ENCODE measurements around the gene PRTN3. TPM values are rescaled to one million over a fixed set of nuclear protein-coding genes. Genes with fewer than 3 reads are reported as not detected.
"Not testable (repeated sequence)": the region's sequence is repeated elsewhere in the genome, so short reads cannot be mapped to it uniquely, and the experiment has no call there.

Gene PRTN3
- total and polyA plus RNA-seq, 2 experiments from 2014 or later: not detected

DNA sequence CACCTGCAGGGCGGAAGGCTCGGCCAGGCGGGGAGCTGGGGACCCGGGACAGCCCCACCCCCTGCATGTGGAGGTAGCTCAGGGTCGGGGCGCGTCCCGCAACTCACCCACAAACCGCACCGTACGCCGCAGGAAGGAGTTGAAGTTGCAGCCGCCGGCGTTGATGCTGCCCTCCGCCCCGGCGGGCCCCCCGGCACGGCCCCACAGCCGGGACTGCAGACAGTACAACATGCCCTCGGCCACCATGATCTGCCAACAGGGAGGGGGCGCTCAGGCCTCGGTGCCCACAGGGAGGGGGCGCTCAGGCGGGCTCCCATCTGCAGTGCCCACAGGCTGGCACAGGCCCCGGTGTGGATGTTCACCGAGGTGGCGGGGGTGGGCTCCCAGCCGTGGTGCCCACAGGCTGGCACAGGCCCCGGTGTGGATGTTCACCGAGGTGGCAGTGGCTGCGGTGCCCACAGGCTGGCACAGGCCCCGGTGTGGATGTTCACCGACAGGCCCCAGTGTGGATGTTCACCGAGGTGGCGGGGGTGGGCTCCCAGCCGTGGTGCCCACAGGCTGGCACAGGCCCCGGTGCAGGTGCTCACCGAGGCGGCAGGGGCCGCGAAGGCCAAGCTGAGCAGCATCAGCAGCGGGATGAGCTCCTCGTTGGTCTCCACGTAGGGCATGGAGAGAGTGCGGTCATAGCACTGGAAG, 25.6 kb upstream of the PRTN3 start:
- Histone ChIP-seq H3K27ac (no peak overlapping the region), H3K4me1 (ENCODE audit: insufficient read depth) (no peaks in the 10 kb centered on the region), H4K20me1 (ENCODE audit: insufficient read depth, poor library complexity, severe bottlenecking) (peaks cover 12% of the 10 kb centered on the region), H3K9me3 (ENCODE audit: low read depth) (no peaks in the 10 kb centered on the region), H3K4me2 (no peak overlapping the region), H3K27me3 (no peaks in the 10 kb centered on the region), H3K36me3 (replicated peaks; ENCODE audit: insufficient read depth, low read depth) (no peaks in the 10 kb centered on the region), H2AFZ (no peak overlapping the region), H3K9me2 (replicated peaks; ENCODE audit: insufficient read depth) (no peaks in the 10 kb centered on the region), H3K4me3 (no peak overlapping the region), H3K79me2 (no peaks in the 10 kb centered on the region)
- WGBS (ENCODE audit: low lambda C conversion rate, missing lambda C conversion rate): 95% methylated on average over 22 of the region's 47 CpGs
- TF ChIP-seq, protein P1, sequence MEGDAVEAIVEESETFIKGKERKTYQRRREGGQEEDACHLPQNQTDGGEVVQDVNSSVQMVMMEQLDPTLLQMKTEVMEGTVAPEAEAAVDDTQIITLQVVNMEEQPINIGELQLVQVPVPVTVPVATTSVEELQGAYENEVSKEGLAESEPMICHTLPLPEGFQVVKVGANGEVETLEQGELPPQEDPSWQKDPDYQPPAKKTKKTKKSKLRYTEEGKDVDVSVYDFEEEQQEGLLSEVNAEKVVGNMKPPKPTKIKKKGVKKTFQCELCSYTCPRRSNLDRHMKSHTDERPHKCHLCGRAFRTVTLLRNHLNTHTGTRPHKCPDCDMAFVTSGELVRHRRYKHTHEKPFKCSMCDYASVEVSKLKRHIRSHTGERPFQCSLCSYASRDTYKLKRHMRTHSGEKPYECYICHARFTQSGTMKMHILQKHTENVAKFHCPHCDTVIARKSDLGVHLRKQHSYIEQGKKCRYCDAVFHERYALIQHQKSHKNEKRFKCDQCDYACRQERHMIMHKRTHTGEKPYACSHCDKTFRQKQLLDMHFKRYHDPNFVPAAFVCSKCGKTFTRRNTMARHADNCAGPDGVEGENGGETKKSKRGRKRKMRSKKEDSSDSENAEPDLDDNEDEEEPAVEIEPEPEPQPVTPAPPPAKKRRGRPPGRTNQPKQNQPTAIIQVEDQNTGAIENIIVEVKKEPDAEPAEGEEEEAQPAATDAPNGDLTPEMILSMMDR (IDR thresholded peaks at IDR 0.05; ENCODE audit: poor library complexity): no peak
- TF ChIP-seq EZH2 (IDR thresholded peaks at IDR 0.05; ENCODE audit: borderline replicate concordance) (no peak), EZH2phosphoT487 (IDR thresholded peaks at IDR 0.05; ENCODE audit: low read depth, severe bottlenecking, unreplicated experiment) (no peak)
- no peak for DNase-seq (ENCODE audit: low spot score)

DNA sequence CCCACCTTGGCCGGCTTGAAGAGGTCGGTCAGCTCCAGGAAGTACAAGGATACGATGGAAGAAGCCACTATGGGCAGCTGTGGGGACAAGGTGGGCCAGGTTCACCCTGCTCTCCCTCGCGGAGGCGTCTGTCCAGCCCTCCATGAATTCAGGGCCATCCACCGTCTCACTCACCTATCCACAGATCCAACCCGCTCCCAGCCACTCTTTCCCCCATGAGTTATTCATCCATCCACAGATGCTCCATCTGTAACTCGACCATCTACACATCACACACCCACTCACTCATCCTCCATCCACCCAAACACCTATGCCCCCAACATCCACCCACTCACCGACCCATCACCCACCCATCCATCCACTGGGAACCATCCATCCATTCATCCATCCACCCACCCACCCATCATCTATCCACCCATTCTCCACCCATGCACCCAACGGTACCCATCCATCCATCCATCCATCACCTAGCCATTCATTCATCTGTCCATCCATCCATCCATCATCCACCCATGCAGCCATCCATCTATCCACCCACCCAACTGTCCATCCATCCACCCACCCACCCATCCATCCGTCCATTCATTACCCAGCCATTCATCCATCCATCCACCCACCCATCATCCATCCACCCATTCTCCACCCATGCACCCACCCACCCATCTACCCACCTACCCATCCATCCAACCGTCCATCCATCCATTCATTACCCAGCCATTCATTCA, 24.9 kb upstream of the PRTN3 start:
- no peaks in the 10 kb centered on the region for H3K79me2 ChIP-seq
- H3K4me3 ChIP-seq: no peak overlapping the region
- H3K36me3 ChIP-seq (replicated peaks; ENCODE audit: insufficient read depth, low read depth): no peaks in the 10 kb centered on the region
- TF ChIP-seq EZH2 (IDR thresholded peaks at IDR 0.05; ENCODE audit: borderline replicate concordance) (no peak), EZH2phosphoT487 (IDR thresholded peaks at IDR 0.05; ENCODE audit: low read depth, severe bottlenecking, unreplicated experiment) (no peak)
- TF ChIP-seq, protein P1 (IDR thresholded peaks at IDR 0.05; ENCODE audit: poor library complexity): no peak
- no peak overlapping the region for H3K4me2 ChIP-seq
- peaks cover 5% of the 10 kb centered on the region for H4K20me1 ChIP-seq (ENCODE audit: insufficient read depth, poor library complexity, severe bottlenecking)
- H3K4me1 ChIP-seq (ENCODE audit: insufficient read depth): no peaks in the 10 kb centered on the region
- H2AFZ ChIP-seq: no peak overlapping the region
- 94% methylated on average over 11 of the region's 13 CpGs for WGBS (ENCODE audit: low lambda C conversion rate, missing lambda C conversion rate)
- no peaks in the 10 kb centered on the region for H3K9me3 ChIP-seq (ENCODE audit: low read depth)
- H3K27me3 ChIP-seq: no peaks in the 10 kb centered on the region
- H3K9me2 ChIP-seq (replicated peaks; ENCODE audit: insufficient read depth): no peaks in the 10 kb centered on the region
- no peak for DNase-seq (ENCODE audit: low spot score)
- H3K27ac ChIP-seq: no peak overlapping the region

DNA sequence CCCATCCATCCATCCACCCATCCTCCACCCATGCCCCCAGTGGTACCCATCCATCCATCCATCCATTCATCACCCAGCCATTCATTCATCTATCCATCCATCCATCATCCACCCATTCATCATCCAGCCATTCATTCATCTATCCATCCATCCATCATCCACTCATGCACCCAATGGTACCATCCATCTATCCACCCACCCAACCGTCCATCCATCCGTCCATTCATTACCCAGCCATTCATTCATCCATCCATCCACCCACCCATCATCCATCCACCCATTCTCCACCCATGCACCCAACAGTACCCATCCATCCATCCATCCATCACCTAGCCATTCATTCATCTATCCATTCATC, 24.3 kb upstream of the PRTN3 start:
- Histone ChIP-seq H3K9me3 (ENCODE audit: low read depth) (no peaks in the 10 kb centered on the region), H3K79me2 (no peaks in the 10 kb centered on the region), H3K27me3 (no peaks in the 10 kb centered on the region), H3K4me2 (no peak overlapping the region), H3K27ac (no peak overlapping the region), H4K20me1 (ENCODE audit: insufficient read depth, poor library complexity, severe bottlenecking) (peaks cover 2% of the 10 kb centered on the region), H3K36me3 (replicated peaks; ENCODE audit: insufficient read depth, low read depth) (no peaks in the 10 kb centered on the region), H3K4me1 (ENCODE audit: insufficient read depth) (no peaks in the 10 kb centered on the region), H3K9me2 (replicated peaks; ENCODE audit: insufficient read depth) (no peaks in the 10 kb centered on the region), H2AFZ (no peak overlapping the region), H3K4me3 (no peak overlapping the region)
- TF ChIP-seq, protein P1 (IDR thresholded peaks at IDR 0.05; ENCODE audit: poor library complexity): no peak
- TF ChIP-seq EZH2 (IDR thresholded peaks at IDR 0.05; ENCODE audit: borderline replicate concordance) (no peak), EZH2phosphoT487 (IDR thresholded peaks at IDR 0.05; ENCODE audit: low read depth, severe bottlenecking, unreplicated experiment) (no peak)
- 89% methylated on average over 2 of the region's 2 CpGs for WGBS (ENCODE audit: low lambda C conversion rate, missing lambda C conversion rate)
- DNase-seq (ENCODE audit: low spot score): no peak

DNA sequence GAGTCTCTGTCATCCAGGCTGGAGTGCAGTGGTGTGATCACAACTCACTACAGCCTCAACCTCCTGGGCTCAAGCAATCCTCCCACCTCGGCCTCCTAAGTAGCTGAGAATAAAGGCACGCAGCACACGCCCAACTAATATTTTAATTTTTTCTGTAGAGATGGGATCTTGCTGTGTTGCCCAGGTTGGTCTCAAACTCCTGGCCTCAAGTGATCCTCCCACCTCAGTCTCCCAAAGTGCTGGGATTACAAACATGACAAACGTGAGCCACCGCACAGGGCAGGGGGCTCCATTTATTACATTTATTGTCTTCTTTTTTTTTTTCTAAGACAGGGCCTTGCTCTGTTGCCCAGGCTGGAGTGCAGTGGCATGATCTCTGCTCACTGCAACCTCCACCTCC, 20.6 kb upstream of the PRTN3 start:
- not testable (repeated sequence) for H3K9me2 ChIP-seq (replicated peaks; ENCODE audit: insufficient read depth); H3K27me3 ChIP-seq; H3K4me3 ChIP-seq; H2AFZ ChIP-seq; H4K20me1 ChIP-seq (ENCODE audit: insufficient read depth, poor library complexity, severe bottlenecking); H3K9me3 ChIP-seq (ENCODE audit: low read depth); H3K36me3 ChIP-seq (replicated peaks; ENCODE audit: insufficient read depth, low read depth); H3K27ac ChIP-seq; H3K4me2 ChIP-seq; DNase-seq (ENCODE audit: low spot score); H3K79me2 ChIP-seq; H3K4me1 ChIP-seq (ENCODE audit: insufficient read depth)
- 94% methylated on average over 5 of the region's 5 CpGs for WGBS (ENCODE audit: low lambda C conversion rate, missing lambda C conversion rate)

Data from hepatocyte (in vitro differentiated cells).